Ovary (tissue), 3 donors: ENCODE data around the gene SLC25A3.

Experiments
- EP300 ChIP-seq: sonication (generic); formaldehyde crosslinking; IDR thresholded peaks from one replicate; pipeline ENCODE4 v1.6.1; 2017; ENCODE audit warnings: antibody characterized with exemption
- POLR2A ChIP-seq: fragments of 450-650 bp; IDR thresholded peaks from one replicate; pipeline ENCODE4 v1.6.1; 2017; ENCODE audit warnings: antibody characterized with exemption, mild to moderate bottlenecking, moderate library complexity
- TF ChIP-seq, protein P1 (sequence below), 3 donors: fragments of 450-650 bp in 2 of 3; fragments of 200-600 bp in 1 of 3; IDR thresholded peaks; one replicate each; pipeline versions ENCODE4 v1.5.1 to v1.8.0; 2016 to 2022; ENCODE audit warnings: antibody characterized with exemption in 3 of 3, mild to moderate bottlenecking in 1 of 3
- donor health status: DM: no; HTN: no; CAD: no.

DNA sequence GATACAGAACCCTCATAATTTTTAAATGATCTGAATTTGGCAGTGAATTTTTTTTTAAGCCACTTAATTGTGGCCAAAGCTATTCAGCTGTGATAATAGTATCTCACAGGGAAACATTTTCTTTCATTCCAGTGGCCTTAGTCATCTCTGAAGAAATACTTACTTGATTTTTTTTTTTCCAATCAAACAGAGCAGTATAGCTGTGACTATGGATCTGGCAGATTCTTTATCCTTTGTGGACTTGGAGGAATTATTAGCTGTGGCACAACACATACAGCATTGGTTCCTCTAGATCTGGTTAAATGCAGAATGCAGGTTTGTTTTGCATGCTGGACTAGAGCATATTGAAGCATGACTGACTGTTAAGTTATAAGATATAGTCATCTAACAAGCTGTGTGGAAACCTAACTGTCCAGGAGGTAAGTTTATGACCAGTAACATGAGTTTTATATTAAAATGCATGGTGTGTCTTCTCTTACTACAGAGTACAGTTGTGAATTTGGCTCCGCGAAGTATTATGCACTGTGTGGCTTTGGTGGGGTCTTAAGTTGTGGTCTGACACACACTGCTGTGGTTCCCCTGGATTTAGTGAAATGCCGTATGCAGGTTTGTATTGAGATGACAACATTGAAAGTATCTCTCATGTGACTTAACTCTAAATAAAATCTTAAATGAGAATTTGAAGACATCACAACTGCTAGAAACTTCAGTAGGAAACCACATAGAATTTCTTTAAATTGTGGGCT is 1.9 kb downstream of the SLC25A3 start:
- TF ChIP-seq, protein P1, sequence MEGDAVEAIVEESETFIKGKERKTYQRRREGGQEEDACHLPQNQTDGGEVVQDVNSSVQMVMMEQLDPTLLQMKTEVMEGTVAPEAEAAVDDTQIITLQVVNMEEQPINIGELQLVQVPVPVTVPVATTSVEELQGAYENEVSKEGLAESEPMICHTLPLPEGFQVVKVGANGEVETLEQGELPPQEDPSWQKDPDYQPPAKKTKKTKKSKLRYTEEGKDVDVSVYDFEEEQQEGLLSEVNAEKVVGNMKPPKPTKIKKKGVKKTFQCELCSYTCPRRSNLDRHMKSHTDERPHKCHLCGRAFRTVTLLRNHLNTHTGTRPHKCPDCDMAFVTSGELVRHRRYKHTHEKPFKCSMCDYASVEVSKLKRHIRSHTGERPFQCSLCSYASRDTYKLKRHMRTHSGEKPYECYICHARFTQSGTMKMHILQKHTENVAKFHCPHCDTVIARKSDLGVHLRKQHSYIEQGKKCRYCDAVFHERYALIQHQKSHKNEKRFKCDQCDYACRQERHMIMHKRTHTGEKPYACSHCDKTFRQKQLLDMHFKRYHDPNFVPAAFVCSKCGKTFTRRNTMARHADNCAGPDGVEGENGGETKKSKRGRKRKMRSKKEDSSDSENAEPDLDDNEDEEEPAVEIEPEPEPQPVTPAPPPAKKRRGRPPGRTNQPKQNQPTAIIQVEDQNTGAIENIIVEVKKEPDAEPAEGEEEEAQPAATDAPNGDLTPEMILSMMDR (IDR thresholded peaks at IDR 0.05), result no peak
- TF ChIP-seq EP300, result no peak
- no peak for TF ChIP-seq POLR2A
